ENCODE data around the gene KCNQ4. TPM values are rescaled to one million over a fixed set of nuclear protein-coding genes. Genes with fewer than 3 reads are reported as not detected.

Gene KCNQ4
- total and polyA plus RNA-seq, 10 of the 15 experiments (the other 5 are each of a cell fraction or from before 2014, with no cell fraction given), result 0.04 to 0.18 (median 0.08) TPM; not detected in 2

DNA sequence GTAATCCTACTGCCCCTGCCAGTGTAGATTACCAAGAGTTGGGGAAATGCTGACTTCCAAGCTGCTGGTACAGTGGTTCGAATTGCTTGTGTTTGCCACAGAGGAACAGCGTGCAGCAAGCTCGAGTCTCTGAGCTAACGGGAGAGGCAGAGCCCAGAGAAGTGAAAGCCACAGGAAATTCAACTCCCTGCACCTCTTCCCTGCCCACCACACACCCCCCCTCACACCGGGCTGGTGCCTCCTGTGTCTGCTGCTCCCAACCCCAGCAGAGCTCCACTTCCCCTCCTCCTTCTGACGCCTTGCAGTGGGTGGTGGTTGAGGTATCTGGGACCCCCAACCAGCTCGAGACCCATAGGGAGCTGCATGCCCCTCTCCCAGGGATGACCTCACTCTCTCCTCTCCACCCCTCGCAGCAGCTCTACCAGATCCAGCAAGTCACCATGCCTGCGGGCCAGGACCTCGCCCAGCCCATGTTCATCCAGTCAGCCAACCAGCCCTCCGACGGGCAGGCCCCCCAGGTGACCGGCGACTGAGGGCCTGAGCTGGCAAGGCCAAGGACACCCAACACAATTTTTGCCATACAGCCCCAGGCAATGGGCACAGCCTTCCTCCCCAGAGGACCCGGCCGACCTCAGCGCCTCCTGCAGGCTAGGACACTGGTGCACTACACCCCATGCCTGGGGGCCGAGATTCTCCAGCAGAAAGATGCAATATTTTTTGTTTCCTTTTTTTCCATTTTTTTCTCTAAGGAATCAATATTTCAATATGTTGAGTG, 13.1 kb upstream of the KCNQ4 start:
- peaks cover 36 to 50% of the 10 kb centered on the region in 2 experiments for H3K36me3 ChIP-seq (ENCODE audit: control insufficient read depth in 2 of 2, insufficient read depth in 2 of 2, low read length in 1 of 2)
- DNase-seq (ENCODE audit: low read depth, low spot score), result no peak
- no peaks in the 10 kb centered on the region for H3K27me3 ChIP-seq (replicated peaks in 1 of 2; ENCODE audit: control insufficient read depth in 2 of 2, insufficient read depth in 2 of 2, low read length in 1 of 2)
- no peaks in the 10 kb centered on the region for H3K79me2 ChIP-seq (ENCODE audit: control insufficient read depth, insufficient read depth, low read length)
- H3K4me3 ChIP-seq, result no peak overlapping the region
- no peak overlapping the region for H3K9ac ChIP-seq (ENCODE audit: control insufficient read depth, insufficient read depth, low read length)
- intact Hi-C loops (cut with micrococcal nuclease; ENCODE audit: unreplicated experiment), result loop anchor here (5.0 kb wide), 1 partner anchor 182 kb away; no protein-coding TSS in a partner anchor
- 90% methylated on average over 17 of the region's 18 CpGs for WGBS (ENCODE audit: insufficient coverage, insufficient replicate concordance, low lambda C conversion rate, missing lambda C conversion rate)
- RAD21 ChIA-PET (ENCODE audit: unreplicated experiment), result interaction anchor here (1.0 to 6.5 kb wide), 2 partner anchors 18 to 78 kb away, joined by 3 to 86 read pairs; no protein-coding TSS in a partner anchor
- no peak overlapping the region for H3K4me2 ChIP-seq (ENCODE audit: control insufficient read depth, insufficient read depth)
- SMC1A ChIA-PET (ENCODE audit: uncharacterized antibody, unreplicated experiment), result interaction anchor here (0.8 to 7.5 kb wide), 6 partner anchors 17 to 160 kb away, joined by 3 to 111 read pairs (median 3); no protein-coding TSS in a partner anchor
- no peak for ATAC-seq
- CTCF ChIA-PET, result interaction anchor here (0.7 to 8.9 kb wide), 8 partner anchors 14 to 182 kb away, joined by 3 to 254 read pairs (median 6); partner anchors contain the start of gene NFYC
- no peak overlapping the region; the same call in 1 of the 2 replicates for H3K27ac ChIP-seq (ENCODE audit: control insufficient read depth, insufficient read depth)
- no peaks in the 10 kb centered on the region; the same call in 1 of the 2 replicates for H3K4me1 ChIP-seq (ENCODE audit: control insufficient read depth, insufficient read depth, low read length)
- H3K9me3 ChIP-seq (replicated peaks; ENCODE audit: control insufficient read depth, insufficient read depth, low read length), result no peaks in the 10 kb centered on the region
- POLR2A ChIA-PET, result no interaction called here
- H2AFZ ChIP-seq (ENCODE audit: control insufficient read depth, low read depth, low read length), result no peak overlapping the region
- in situ Hi-C loops (cut with MboI), result no loop called here
- no TSS peak for BruUV-seq (replicated peaks)
- H4K20me1 ChIP-seq (ENCODE audit: control insufficient read depth, insufficient read depth), result no peaks in the 10 kb centered on the region
- FAIRE-seq, result no peak
- TF ChIP-seq IKZF1 (conservative IDR thresholded peaks at IDR 0.05) (no peak), CHD4 (IDR thresholded peaks at IDR 0.05) (no peak), STAT3 (IDR thresholded peaks at IDR 0.05; ENCODE audit: low read depth, low read length) (no peak), LARP7 (IDR thresholded peaks at IDR 0.05) (no peak), RFX5 (IDR thresholded peaks at IDR 0.05; ENCODE audit: low read depth, low read length) (no peak), GATAD2B (conservative IDR thresholded peaks at IDR 0.05; ENCODE audit: low read depth) (no peak), ZNF24 (IDR thresholded peaks at IDR 0.05) (no peak), PAX5 (IDR thresholded peaks at IDR 0.05; ENCODE audit: borderline replicate concordance, low read depth, low read length) (no peak), EP300 (IDR thresholded peaks at IDR 0.05; ENCODE audit: borderline replicate concordance in 1 of 2, control insufficient read depth in 1 of 2, low read depth in 2 of 2, low read length in 2 of 2) (no peak)
- TF ChIP-seq, protein P1, sequence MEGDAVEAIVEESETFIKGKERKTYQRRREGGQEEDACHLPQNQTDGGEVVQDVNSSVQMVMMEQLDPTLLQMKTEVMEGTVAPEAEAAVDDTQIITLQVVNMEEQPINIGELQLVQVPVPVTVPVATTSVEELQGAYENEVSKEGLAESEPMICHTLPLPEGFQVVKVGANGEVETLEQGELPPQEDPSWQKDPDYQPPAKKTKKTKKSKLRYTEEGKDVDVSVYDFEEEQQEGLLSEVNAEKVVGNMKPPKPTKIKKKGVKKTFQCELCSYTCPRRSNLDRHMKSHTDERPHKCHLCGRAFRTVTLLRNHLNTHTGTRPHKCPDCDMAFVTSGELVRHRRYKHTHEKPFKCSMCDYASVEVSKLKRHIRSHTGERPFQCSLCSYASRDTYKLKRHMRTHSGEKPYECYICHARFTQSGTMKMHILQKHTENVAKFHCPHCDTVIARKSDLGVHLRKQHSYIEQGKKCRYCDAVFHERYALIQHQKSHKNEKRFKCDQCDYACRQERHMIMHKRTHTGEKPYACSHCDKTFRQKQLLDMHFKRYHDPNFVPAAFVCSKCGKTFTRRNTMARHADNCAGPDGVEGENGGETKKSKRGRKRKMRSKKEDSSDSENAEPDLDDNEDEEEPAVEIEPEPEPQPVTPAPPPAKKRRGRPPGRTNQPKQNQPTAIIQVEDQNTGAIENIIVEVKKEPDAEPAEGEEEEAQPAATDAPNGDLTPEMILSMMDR (IDR thresholded peaks at IDR 0.05 in 2 of 3, conservative IDR thresholded peaks at IDR 0.05 in 1 of 3; ENCODE audit: control insufficient read depth in 2 of 3, extremely low read depth in 1 of 3, insufficient read depth in 1 of 3, low read depth in 3 of 3, low read length in 3 of 3), result no peak
- TF ChIP-seq, protein P2, sequence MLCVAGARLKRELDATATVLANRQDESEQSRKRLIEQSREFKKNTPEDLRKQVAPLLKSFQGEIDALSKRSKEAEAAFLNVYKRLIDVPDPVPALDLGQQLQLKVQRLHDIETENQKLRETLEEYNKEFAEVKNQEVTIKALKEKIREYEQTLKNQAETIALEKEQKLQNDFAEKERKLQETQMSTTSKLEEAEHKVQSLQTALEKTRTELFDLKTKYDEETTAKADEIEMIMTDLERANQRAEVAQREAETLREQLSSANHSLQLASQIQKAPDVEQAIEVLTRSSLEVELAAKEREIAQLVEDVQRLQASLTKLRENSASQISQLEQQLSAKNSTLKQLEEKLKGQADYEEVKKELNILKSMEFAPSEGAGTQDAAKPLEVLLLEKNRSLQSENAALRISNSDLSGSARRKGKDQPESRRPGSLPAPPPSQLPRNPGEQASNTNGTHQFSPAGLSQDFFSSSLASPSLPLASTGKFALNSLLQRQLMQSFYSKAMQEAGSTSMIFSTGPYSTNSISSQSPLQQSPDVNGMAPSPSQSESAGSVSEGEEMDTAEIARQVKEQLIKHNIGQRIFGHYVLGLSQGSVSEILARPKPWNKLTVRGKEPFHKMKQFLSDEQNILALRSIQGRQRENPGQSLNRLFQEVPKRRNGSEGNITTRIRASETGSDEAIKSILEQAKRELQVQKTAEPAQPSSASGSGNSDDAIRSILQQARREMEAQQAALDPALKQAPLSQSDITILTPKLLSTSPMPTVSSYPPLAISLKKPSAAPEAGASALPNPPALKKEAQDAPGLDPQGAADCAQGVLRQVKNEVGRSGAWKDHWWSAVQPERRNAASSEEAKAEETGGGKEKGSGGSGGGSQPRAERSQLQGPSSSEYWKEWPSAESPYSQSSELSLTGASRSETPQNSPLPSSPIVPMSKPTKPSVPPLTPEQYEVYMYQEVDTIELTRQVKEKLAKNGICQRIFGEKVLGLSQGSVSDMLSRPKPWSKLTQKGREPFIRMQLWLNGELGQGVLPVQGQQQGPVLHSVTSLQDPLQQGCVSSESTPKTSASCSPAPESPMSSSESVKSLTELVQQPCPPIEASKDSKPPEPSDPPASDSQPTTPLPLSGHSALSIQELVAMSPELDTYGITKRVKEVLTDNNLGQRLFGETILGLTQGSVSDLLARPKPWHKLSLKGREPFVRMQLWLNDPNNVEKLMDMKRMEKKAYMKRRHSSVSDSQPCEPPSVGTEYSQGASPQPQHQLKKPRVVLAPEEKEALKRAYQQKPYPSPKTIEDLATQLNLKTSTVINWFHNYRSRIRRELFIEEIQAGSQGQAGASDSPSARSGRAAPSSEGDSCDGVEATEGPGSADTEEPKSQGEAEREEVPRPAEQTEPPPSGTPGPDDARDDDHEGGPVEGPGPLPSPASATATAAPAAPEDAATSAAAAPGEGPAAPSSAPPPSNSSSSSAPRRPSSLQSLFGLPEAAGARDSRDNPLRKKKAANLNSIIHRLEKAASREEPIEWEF (IDR thresholded peaks at IDR 0.05; ENCODE audit: insufficient replicate concordance, low read depth, low read length), result no peak
- TF ChIP-seq, protein P3, sequence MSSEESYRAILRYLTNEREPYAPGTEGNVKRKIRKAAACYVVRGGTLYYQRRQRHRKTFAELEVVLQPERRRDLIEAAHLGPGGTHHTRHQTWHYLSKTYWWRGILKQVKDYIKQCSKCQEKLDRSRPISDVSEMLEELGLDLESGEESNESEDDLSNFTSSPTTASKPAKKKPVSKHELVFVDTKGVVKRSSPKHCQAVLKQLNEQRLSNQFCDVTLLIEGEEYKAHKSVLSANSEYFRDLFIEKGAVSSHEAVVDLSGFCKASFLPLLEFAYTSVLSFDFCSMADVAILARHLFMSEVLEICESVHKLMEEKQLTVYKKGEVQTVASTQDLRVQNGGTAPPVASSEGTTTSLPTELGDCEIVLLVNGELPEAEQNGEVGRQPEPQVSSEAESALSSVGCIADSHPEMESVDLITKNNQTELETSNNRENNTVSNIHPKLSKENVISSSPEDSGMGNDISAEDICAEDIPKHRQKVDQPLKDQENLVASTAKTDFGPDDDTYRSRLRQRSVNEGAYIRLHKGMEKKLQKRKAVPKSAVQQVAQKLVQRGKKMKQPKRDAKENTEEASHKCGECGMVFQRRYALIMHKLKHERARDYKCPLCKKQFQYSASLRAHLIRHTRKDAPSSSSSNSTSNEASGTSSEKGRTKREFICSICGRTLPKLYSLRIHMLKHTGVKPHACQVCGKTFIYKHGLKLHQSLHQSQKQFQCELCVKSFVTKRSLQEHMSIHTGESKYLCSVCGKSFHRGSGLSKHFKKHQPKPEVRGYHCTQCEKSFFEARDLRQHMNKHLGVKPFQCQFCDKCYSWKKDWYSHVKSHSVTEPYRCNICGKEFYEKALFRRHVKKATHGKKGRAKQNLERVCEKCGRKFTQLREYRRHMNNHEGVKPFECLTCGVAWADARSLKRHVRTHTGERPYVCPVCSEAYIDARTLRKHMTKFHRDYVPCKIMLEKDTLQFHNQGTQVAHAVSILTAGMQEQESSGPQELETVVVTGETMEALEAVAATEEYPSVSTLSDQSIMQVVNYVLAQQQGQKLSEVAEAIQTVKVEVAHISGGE (CRISPR knock-in tag; IDR thresholded peaks at IDR 0.05), result no peak

Data from GM12878 (cell line).